Stimulated activated CD4-positive, alpha-beta T cell treated with anti-CD3 and anti-CD28 coated beads, Interleukin-12 subunit alpha, Interleukin-12 subunit beta, amount 100 ng/mL, for 24 hours (primary cell): ENCODE results near the gene ATP9B.
"Not testable (repeated sequence)": the region's sequence is repeated elsewhere in the genome, so short reads cannot be mapped to it uniquely, and the experiment has no call there.

Source experiments
- DNase-seq, 2 experiments: peaks; one replicate each; pipeline ENCODE4 v3.0.0-alpha.2; 2020; ENCODE audit warnings: low read depth in 2 of 2

Gene ATP9B

DNA sequence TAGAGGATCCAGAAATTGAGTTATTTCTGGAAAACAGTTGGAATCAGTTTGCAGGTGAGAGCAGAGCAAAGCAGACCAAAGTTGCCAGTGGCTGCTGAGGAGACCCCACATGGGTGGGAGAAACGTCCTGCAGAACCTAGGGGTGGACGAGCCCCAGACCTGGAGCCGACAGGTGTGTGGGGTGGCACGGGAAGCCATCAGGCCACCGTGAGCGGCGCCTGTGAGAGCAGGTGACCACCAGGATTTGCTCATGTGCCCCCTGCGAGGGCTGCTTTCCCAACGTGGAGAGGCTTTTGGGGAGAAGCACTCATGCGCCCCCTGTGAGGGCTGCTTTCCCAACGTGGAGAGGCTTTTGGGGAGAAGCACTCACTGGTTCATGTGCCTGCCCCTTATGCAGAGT, 209.7 kb downstream of the ATP9B start:
- DNase-seq = no peak

- DNase-seq = no peak
Measured at GRCh38 chr18:79283131-79283810, 214.1 kb downstream of the ATP9B start.

GRCh38 chr18:79283929-79284328, 214.7 kb downstream of the ATP9B start:
- no peak for DNase-seq

DNA sequence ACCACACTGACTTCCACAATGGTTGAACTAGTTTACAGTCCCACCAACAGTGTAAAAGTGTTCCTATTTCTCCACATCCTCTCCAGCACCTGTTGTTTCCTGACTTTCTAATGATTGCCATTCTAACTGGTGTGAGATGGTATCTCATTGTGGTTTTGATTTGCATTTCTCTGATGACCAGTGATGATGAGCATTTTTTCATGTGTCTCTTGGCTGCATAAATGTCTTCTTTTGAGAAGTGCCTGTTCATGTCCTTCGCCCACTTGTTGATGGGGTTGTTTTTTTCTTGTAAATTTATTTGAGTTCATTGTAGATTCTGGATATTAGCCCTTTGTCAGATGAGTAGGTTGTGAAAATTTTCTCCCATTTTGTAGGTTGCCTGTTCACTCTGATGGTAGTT, 216.0 kb downstream of the ATP9B start:
- DNase-seq = not testable (repeated sequence)

DNA sequence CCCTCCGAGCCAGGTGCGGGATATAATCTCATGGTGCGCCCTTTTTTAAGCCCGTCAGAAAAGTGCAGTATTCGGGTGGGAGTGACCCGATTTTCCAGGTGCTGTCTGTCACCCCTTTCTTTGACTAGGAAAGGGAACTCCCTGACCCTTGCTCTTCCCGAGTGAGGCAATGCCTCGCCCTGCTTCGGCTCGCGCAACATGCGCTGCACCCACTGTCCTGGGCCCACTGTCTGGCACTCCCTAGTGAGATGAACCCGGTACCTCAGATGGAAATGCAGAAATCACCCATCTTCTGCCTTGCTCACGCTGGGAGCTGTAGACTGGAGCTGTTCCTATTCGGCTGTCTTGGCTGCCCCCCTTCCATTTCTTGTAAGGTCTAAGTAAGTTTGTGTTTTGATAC, 221.2 kb downstream of the ATP9B start:
- DNase-seq = not testable (repeated sequence)

DNA sequence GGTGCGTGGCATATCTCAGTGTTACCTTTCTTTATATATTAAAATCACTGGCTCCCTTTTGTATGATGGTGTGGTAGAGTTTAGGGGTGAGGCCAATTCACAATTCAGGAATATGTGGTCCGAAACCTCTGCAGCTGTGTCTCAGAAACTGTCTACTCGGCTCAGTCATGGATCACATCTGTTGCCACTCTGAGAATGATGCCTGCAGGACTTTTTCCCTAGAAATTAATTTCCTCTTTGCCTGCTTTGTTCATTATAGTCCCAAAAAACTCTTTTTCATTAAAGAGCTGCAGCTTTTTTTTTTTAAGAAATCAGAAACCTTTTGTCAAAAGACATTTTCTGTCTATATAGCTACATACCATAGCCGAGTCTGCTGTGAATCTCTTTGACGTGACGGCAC, 221.7 kb downstream of the ATP9B start:
- no peak for DNase-seq

DNA sequence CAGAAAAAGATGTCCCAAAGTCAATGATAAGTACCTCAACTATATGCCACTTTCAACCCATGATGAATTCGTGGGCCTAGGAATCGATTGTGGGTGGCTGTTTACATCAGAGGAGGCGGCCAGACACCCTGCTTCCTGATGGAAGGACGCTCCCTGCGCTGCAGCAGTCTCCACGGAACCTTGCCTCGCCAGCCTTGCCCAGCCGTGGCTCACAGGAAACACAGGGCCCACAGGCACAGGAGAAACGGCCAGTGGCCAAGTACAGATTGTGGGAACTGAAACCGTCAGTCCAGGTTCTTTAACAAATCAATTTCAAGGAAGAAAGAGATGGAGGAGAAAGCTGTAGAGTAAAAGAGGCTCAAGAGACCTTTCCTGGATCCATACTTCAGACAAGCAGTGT, 225.0 kb downstream of the ATP9B start:
- no peak for DNase-seq

DNA sequence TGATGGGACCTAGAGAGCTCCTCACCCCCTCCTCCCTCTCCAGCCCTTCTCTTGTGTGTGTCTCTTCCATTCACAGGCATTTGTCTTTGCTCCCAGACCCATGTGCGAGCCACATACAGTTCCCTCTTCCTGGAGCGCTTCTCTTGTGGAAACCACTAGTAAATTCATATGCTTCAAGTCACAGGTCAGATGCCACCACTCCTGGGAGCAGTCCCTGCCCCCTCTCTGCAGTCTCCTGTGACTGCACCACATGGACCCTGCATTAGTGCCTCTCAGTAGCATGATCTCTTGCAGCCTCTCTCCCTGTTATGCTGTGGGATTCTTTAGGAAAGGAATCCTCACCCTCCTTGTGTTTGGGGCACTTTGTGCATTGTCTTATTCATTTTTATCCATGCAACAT, 230.1 kb downstream of the ATP9B start:
- DNase-seq = no peak

DNA sequence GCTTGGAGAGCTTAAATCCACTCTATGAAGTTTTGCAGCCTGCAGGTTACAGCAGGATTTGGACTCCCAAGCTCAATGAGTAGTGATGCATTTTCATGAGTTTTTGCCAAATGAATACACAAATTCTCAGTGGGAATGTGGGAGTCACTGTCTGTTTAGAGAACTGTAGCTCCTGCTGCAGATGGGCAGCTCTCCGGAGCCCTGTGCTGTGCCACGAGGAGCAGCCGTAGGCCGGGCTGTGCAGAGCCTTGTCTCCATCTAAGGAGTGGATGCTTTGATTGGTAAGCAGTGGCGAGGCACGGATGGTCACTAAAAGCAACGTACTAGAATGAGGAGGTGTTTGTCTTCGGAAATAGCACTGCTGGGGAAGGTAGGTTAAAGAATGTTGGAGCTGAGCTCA, 230.5 kb downstream of the ATP9B start:
- DNase-seq = no peak

DNA sequence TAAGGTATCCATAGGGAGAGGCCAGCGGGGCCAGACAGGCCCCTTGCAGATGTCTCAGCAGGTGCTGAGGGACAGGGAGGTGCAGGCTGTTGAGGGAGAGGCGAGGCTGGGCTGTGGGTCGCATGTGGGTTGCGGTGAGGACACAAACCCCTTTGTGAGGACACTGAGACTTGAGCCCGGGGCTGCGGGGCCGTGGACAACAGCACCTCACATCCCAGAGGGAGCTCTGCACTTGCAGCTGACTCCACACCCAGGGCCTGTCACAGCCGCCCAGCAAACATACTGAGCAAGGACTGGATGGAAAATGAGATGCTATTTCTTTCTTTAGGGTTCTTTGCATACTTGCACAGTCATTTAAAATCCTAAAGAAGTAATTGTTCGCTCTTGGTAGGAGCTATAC, 231.2 kb downstream of the ATP9B start:
- DNase-seq = no peak

DNA sequence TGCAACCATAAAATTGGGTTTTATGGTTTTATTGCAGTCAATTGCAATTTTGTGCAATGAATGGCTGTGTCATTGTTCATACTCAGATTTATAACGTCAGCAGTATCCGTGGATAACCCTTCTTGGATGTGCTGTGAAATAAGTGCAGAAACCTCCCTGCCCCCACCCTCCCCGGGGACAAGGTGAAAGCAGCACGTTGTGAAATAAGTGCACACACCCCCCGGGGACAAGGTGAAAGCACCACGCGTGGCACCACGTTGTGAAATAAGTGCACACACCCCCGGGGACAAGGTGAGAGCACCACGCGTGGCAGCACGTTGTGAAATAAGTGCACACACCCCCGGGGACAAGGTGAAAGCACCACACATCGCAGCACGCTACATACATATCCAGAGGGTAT, 232.9 kb downstream of the ATP9B start:
- no peak for DNase-seq

GRCh38 chr18:79305911-79306310, 236.7 kb downstream of the ATP9B start:
- no peak for DNase-seq

- DNase-seq = no peak
Measured at GRCh38 chr18:79309614-79310358, 240.6 kb downstream of the ATP9B start.

DNA sequence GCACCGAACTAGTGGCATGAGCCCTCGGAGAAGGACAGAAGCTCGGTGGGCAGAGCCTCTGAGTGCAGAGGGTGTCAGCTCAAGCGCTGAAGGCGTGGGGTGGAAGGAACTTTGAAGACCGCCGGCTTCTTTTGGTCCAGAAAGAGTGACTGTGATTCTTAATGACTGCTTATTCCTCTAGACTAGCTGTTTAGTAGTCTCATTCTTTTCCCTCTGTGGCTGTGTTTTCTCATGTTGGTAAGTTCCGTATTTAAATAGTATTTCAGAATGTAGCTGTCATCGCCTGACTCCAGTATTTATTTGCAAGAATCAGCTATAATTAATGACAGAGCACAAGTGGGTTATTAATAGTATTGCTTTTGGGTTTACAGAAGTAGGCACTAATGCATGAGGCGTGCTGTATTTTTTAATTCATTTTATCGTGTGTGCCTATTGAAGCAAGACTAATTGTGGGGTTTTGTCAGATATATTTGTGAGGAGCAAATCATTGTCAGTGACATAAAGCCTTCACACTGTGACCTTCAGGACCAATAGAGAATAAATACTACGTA, 245.7 kb downstream of the ATP9B start:
- no peak for DNase-seq

- DNase-seq = no peak
Measured at GRCh38 chr18:79315596-79315995, 246.4 kb downstream of the ATP9B start.

GRCh38 chr18:79317703-79318102, 248.5 kb downstream of the ATP9B start:
- no peak for DNase-seq

DNA sequence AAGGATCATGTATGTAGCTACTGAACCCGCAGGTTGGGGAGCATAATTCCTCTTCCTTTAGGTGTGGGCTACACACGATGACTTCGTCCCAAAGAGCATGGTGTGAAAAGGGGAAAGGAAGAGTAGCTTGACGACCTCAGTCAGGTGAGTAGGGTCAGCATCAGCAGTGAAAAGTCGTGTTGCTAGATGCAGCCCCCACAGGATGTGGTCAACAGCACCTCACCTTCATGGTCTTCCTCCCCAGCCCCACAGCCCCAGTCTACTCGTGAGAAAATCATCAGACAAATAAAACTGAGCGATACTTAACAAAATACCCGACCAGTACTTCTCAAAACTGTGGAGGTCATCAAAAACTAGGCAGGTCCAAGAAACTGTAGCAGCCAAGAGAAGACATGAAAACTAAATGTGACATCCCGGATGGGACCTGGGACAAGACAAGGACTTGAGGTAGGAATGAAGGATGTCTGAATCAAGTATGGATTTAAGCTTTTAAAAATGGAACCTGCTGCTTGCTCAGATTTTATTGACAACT, 249.0 kb downstream of the ATP9B start:
- DNase-seq = no peak

DNA sequence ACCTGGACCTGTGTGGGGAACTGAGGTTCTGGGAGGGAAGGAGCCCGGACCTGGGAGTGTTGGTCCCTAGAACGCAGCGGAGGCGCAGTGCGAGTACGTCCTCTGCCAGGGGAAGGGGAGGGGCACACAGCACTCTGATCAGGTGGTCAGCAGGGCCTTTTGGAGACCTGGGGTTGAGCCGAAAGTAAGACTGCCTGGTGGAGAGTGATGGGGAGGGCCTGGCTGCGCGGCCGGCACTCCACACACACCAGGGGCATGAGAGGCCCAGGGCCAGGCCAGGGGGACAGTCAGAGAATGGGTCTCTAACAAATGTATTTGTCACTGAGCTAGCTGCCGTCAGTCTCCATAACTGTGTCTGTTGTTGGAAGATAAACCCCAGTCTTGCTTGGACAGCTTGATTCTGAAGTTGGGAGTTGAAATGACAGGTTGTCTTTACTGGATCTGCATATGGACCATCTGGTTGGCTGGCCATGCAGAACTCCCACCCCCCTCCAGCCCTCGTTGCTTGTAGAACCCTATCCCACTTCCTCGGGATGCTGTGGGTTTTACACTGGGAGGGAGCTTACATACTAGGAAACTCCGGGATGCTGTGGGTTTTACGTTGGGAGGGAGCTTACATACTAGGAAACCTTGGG, 251.1 kb downstream of the ATP9B start:
- no peak for DNase-seq

- no peak for DNase-seq
Measured at GRCh38 chr18:79321625-79322405, 252.6 kb downstream of the ATP9B start.

DNA sequence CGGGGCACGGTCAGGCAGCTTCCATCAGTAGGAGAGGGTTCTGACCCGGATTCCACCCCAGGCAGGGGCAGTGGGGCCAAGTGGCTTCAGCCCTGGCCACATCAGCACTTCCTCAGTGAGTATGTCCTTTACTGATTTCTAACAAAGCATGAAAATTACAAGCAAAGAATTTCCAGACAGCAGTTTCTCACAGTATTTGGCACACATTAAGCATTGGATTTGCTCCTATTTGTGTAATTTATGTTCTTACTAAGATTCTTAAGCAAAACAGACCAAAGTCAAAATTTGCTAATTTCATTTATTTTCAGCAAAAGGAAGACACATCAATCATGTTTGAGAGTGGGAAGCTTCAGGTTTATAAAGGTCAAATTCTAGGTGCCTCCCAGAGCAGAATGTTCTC, 253.2 kb downstream of the ATP9B start:
- DNase-seq = no peak

- no peak for DNase-seq
Measured at GRCh38 chr18:79323471-79323870, 254.3 kb downstream of the ATP9B start.
